Measurements from ENCODE around the gene RASAL1. TPM values are rescaled to one million over a fixed set of nuclear protein-coding genes. Genes with fewer than 3 reads are reported as not detected.

RASAL1 gene
- total RNA-seq, 2 experiments from 2014 or later: 1.2 to 2.7 TPM

DNA sequence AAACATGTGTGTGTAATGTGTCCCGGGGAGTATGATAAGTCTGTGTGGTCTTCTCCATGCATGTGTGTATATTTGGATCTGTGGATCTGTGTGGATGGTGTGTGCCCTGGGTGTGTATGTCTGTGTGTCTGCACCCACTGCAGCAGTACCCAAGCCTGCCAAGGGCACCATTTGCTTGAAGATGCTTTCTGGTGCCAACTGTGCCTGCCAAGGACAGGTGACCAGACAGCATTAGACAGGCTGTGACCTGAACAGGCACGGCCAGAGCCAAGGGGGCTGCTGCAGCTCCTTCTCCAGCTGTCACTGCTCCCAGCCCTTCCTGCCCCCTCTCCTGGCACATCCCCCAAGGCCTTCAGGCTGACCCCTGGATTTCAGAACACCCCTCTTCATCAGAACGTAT, 44.1 kb downstream of the RASAL1 start:
- intact Hi-C loops (cut with DNase I, micrococcal nuclease): no loop called here
- ChIA-PET CTCF (no interaction called here), POLR2A (interaction anchor here (0.8 kb wide), 1 partner anchor 42 kb away, joined by 3 read pairs; no protein-coding TSS in a partner anchor)
- Mint-ChIP-seq H3K27ac (peak overlapping the region; percentile 66), H3K36me3 (ENCODE audit: low read depth) (peaks cover 21% of the 10 kb centered on the region), H3K27me3 (no peaks in the 10 kb centered on the region), H3K4me3 (peak overlapping the region; percentile 44), H3K9me3 (no peaks in the 10 kb centered on the region), H3K4me1 (ENCODE audit: low read depth) (peaks cover 79% of the 10 kb centered on the region)
- Histone ChIP-seq H3K27ac (ENCODE audit: low read depth in 1 of 2, low read length in 2 of 2) (no peak overlapping the region), H3K4me3 (ENCODE audit: low read length) (no peak overlapping the region), H3K36me3 (ENCODE audit: insufficient read depth, low read length) (peaks cover 8% of the 10 kb centered on the region), H3K4me1 (ENCODE audit: insufficient read depth, low read length) (peaks cover 84% of the 10 kb centered on the region), H3K9me3 (ENCODE audit: control insufficient read depth in 1 of 2, insufficient read depth in 1 of 2, low read length in 2 of 2) (no peaks in the 10 kb centered on the region), H3K27me3 (ENCODE audit: control insufficient read depth in 1 of 2, insufficient read depth in 2 of 2, low read length in 2 of 2) (no peaks in the 10 kb centered on the region)
- DNase-seq (no peak), ATAC-seq (ENCODE audit: poor library complexity) (no peak)
- TF ChIP-seq, protein P1, sequence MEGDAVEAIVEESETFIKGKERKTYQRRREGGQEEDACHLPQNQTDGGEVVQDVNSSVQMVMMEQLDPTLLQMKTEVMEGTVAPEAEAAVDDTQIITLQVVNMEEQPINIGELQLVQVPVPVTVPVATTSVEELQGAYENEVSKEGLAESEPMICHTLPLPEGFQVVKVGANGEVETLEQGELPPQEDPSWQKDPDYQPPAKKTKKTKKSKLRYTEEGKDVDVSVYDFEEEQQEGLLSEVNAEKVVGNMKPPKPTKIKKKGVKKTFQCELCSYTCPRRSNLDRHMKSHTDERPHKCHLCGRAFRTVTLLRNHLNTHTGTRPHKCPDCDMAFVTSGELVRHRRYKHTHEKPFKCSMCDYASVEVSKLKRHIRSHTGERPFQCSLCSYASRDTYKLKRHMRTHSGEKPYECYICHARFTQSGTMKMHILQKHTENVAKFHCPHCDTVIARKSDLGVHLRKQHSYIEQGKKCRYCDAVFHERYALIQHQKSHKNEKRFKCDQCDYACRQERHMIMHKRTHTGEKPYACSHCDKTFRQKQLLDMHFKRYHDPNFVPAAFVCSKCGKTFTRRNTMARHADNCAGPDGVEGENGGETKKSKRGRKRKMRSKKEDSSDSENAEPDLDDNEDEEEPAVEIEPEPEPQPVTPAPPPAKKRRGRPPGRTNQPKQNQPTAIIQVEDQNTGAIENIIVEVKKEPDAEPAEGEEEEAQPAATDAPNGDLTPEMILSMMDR (IDR thresholded peaks at IDR 0.05): no peak

DNA sequence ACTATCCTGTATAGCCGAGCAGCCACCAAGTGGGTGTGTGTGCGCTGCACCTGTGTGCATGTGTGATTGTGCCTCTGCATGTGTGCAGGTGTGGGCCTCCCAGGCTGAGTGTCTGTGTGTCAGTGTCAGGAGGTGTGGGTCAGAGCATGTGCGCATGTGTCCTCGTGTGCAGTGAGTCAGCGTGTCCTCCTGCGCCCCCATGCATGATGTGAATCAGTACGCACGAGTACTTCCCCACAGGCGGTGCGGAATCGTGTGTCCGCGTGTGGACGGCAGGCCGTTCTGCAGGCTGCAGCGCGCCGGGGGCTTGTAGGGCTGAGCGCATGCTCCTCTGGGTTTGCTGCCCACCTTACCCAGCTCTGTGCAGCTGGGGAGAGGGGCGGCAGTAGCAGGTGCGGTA, 44.8 kb downstream of the RASAL1 start:
- ChIA-PET CTCF (no interaction called here), POLR2A (no interaction called here)
- ATAC-seq (ENCODE audit: poor library complexity): no peak
- Histone ChIP-seq H3K4me3 (ENCODE audit: low read length) (no peak overlapping the region), H3K27ac (ENCODE audit: low read depth in 1 of 2, low read length in 2 of 2) (no peak overlapping the region), H3K9me3 (ENCODE audit: control insufficient read depth in 1 of 2, insufficient read depth in 1 of 2, low read length in 2 of 2) (no peaks in the 10 kb centered on the region), H3K4me1 (ENCODE audit: insufficient read depth, low read length) (peaks cover 90% of the 10 kb centered on the region), H3K36me3 (ENCODE audit: insufficient read depth, low read length) (peaks cover 8% of the 10 kb centered on the region), H3K27me3 (ENCODE audit: control insufficient read depth in 1 of 2, insufficient read depth in 2 of 2, low read length in 2 of 2) (no peaks in the 10 kb centered on the region)
- DNase-seq: no peak
- Mint-ChIP-seq H3K9me3 (no peaks in the 10 kb centered on the region), H3K4me3 (peak overlapping the region; percentile 23), H3K27ac (peak overlapping the region; percentile 66), H3K4me1 (ENCODE audit: low read depth) (peaks cover 87% of the 10 kb centered on the region), H3K27me3 (no peaks in the 10 kb centered on the region), H3K36me3 (ENCODE audit: low read depth) (peaks cover 21% of the 10 kb centered on the region)
- intact Hi-C loops (cut with DNase I, micrococcal nuclease): no loop called here
- TF ChIP-seq, protein P1 (IDR thresholded peaks at IDR 0.05): no peak

DNA sequence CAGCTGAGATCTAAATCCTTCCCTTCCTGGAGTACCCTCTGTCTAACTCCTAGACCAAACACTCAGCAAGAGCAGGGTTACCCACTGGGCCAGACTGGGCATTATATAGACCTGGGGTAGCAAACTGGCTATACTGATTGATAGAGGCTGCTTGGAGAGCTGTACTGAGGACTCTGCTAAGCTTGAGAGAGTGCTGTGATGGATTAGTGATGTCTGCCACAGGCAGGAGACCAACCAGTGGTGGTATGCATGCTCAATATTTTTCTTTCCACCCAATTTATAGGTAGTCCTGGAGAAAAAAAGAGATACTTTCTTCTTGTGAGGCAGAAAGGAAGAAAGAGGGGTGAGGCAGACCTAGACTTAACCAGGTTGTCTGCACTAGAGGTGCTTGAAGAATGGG, 45.7 kb downstream of the RASAL1 start:
- H3K9me3 ChIP-seq (ENCODE audit: control insufficient read depth in 1 of 2, insufficient read depth in 1 of 2, low read length in 2 of 2): no peaks in the 10 kb centered on the region
- Mint-ChIP-seq H3K36me3 (ENCODE audit: low read depth) (peaks cover 14% of the 10 kb centered on the region), H3K9me3 (no peaks in the 10 kb centered on the region), H3K27me3 (no peaks in the 10 kb centered on the region), H3K4me1 (ENCODE audit: low read depth) (peaks cover 90% of the 10 kb centered on the region), H3K4me3 (peak overlapping the region; percentile 26), H3K27ac (peak overlapping the region; percentile 66)
- H3K27me3 ChIP-seq (ENCODE audit: control insufficient read depth in 1 of 2, insufficient read depth in 2 of 2, low read length in 2 of 2): no peaks in the 10 kb centered on the region
- intact Hi-C loops (cut with DNase I, micrococcal nuclease): loop anchor here in 1 of 2 experiments (10.0 kb wide), 1 partner anchor 65 kb away; no protein-coding TSS in a partner anchor
- ChIA-PET CTCF (interaction anchor here (0.8 to 1.9 kb wide), 2 partner anchors 9 to 14 kb away, joined by 3 to 4 read pairs; no protein-coding TSS in a partner anchor), POLR2A (interaction anchor here (0.9 to 1.0 kb wide), 2 partner anchors 19 to 112 kb away, joined by 3 to 4 read pairs; partner anchors contain the start of gene OAS2)
- no peak for DNase-seq
- H3K4me1 ChIP-seq (ENCODE audit: insufficient read depth, low read length): peaks cover 90% of the 10 kb centered on the region
- peak overlapping the region; percentile 58 to 76 for H3K27ac ChIP-seq (ENCODE audit: low read depth in 1 of 2, low read length in 2 of 2)
- no peak for ATAC-seq (ENCODE audit: poor library complexity)
- TF ChIP-seq, protein P1 (IDR thresholded peaks at IDR 0.05): no peak
- no peaks in the 10 kb centered on the region for H3K36me3 ChIP-seq (ENCODE audit: insufficient read depth, low read length)
- peak overlapping the region; percentile 26 for H3K4me3 ChIP-seq (ENCODE audit: low read length)

All from CD4-positive, alpha-beta T cell (primary cell).